ENCODE results near the gene ARHGEF39.

The ARHGEF39 gene

DNA sequence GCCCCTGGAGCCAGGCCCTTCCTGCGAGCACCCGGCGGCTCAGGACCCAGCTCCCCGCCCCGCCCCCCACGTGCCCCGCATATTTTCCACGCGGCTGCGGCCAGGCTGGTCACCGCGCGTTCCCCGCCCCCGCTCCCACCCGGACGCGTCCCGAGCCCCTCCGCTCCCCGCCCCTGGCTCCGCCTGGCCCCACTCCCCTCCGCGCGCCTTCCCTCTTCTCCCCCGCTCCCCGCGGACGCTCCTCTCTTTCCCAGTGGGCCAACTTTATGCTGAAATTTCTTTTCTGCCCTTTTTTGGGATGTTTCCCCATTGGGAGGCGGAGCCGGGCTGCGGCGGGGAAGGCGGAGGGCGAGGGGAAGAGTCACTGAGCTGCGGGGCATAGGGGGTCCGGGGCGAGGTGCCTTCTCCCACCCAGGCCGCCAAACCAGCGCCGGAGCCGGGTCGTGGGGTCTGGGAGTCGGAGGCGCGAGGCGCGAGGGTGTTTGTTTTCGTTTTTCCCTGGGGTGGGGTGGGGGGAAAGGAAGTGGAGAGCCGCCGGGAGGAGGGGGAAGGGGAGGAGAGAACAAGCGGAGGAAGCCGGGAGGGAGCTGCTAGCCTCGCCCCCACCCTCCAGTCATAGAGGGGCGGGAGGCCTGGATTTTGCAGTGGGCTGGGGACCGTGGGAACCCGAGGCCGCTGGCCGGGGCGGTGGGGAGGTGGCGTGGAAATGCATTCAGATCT is 25.8 kb upstream of the ARHGEF39 start:
- no peak for FAIRE-seq

DNA sequence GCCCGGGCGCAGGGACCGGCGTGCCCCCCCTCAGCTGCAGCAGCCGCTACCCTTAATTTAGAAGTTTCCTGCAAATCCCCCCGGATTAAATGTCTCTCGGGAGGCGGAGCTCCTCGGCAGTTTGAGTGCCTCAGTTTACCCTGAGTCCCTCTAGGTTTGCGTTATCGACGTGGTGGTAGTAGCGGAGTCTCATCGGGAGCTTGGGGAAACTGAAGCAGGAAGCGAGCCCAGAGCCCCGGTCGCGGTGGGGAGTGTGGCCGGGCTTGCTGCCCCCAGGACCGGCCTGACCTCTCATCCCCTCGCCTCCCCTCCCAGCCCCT is 25.3 kb upstream of the ARHGEF39 start:
- no peak for FAIRE-seq

DNA sequence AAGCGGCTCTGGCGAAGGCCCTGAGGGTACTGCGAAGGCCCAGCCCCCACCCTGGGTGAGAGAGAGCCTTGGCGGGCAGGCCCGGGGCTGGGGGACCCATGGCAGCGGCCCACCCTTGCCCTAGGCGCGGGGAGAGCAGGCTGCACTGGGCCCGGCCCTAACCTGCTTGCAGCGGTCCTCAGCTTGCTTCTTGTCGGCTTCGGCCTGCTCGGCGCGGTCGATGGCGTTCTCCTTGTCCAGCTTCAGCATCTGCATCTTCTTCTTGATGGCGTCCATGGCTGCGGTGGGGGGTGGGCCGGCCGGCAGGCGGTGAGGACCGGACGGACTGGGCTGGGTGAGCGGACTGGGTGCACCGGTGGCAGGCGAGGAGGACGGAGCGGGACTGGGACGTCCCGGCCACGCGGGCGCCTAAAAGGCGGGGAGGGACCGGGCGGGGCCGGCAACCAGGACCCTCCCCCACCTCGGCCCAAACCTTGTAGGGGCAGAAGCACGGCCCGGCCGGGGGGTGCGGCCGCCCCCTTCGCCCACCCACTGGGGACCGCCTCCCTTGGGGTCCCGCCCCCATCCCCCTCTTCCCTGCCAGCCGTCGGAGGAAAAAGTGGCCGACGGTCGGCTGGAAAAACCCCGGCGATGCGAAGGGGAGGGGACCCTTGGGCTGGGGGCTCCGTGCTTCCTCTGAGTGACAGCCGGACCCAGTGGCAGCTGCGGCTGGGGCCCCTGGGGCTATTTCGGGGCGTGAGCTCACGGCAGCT is 24.7 kb upstream of the ARHGEF39 start, which contains the start of gene TPM2:
TSS of gene TPM2 (minus strand) at position 384 of the 752 bp plus-strand sequence. CDS start at position 276, 108 bp downstream.
- FAIRE-seq, result no peak

DNA sequence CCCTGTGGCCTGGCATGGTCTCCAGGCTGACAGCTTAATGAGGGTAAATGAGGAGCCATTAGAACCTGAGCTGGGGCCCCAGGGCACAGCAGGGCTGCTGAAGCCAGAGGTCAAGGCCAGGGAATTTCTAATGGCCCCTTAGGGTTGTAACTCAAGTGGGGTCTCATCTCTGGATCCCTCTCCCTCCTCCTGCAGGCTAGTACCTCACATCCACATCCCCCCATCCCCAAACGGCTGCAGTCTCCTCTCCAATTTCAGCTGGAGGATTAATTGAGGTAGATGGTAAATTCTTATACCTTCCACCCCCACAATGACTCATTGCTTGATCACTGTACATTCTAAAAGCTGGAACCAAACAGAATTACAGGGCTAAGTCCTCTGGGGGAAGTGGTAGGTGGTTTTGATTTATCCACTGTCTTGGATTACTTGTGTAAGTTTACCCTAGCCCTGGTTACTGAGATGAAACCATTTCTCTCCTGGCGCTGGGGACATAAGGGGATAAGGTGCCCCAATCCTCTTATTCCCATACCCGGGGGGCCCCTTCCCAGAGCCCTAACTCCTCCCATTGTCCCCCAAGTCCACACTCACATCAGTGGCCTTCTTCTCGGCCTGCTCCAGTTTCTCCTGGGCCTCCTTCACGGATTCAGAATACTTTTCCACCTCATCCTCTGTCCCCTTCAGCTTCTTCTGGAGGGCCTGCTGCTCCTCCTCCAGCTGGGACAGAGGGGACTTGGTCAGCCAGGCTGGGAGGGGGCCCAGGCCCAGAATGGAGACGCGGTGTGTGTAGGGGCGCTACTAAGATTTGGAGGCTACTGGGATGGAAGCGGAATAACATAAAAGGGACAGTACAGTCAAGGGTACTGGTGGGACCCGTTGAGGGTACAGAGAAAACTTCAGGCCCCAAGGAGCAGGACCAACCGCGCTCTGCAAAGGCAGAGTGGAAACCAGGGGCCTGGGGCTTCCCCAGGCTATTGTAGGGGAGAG is 23.9 kb upstream of the ARHGEF39 start:
- FAIRE-seq, result no peak

DNA sequence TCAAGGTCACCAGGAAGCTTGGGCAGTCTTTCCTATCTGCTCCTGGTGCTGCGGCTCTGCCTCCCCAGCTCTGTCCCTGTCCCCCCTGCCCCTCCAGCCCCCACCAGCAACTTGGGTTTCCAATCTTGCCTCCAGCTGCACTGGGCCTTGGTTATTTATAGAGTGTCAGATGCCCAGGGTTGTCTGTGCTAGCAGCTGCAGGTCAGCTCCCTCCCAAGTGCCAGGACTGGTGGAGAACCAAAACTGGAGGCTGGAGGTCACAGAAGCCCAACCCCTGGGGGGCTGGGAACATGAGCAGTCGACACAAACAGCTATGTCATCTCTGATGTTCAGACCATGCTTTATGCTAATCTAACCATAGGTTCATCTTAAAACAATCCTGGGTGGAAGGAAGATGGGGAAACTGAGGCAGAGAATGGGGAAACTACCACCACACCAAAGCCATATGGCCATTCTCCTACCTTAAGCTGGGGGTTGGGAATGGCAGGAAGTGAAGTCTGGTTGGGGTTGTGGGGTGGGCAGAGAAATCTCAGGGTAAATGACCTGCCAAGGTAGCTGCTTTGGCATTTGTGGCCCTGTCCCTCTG is 23.1 kb upstream of the ARHGEF39 start:
- no peak for FAIRE-seq

DNA sequence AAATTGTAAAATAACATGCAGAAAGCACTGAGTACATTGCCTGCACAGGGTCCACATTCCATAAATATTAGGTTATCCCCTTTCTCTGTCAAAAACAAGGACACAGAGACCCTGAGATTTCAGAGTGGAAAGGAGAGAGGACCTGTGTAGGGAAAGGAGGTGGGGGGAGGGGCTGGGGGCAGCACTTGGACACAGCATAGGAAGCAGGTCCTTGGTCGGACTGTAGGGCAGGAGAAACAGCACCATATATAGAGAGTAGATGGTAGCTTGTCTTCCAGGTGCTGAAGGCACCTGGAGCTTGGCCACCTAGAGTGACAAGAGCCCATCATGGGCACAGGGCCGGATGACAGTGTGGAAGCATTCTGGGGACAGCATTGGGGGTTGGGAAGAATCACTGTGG is 22.3 kb upstream of the ARHGEF39 start:
- FAIRE-seq, result no peak

DNA sequence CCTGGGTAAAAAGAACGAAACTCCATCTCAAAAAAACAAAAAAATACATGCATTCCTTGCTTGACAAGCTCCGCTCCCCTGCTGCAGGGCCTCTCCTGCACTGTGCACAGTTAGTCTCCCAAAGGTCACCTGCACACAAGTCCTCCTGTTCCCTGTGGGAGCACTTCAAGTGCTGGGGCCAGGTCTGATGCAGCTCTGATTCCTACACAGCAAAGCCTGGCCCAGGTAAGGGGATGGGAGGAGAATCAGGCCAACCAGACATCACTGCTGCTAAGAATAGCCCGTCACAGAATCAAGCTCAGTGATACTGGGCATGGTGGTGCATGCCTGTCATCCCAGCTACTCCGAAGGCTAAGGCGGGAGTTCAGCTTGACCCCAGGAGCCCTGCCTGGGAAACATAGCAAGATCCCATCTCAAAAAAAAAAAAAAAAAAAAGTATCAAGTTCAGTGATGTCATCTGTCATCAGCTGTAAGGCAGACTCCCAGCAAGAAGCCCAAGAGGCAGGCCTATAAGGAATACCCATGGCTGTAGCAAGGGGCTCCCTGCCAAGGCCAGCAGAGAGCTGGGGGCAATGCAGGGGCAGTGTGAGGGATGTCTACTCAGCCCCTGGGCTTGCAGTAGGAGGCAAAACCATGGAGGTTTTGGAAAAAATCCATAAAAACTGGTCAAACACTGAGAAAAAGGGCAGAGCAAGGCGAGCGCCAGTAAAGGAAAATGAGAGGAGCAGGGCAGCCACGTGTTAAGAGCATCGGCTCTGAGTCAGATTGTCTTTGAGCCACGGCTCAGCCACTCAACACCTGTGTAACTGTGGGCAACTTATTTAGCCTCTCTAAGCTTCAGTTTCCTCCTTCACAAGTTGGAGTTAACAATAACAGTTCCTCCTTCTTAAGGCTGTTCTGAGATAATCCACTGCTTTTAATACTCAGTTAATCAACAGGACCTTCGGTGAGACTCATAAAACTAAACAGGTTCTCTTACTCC is 21.5 kb upstream of the ARHGEF39 start:
- FAIRE-seq, result no peak

DNA sequence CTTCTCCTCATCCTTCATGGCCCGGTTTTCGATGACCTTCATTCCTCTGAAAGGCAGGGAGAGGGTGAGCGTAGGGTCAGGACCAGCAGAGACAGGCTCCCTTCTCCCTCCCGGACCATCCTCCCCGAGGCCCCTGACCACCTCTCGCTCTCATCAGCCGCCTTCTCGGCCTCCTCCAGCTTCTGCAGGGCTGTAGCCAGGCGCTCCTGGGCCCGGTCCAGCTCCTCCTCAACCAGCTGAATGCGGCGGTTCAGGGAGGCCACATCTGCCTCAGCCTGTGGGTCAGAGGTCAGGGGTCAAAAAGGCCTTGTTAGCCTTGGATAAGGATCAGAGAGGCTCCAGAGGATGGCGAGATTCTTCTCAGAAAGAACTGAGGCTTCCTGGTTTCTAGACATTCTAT is 20.5 kb upstream of the ARHGEF39 start:
- FAIRE-seq, result no peak

DNA sequence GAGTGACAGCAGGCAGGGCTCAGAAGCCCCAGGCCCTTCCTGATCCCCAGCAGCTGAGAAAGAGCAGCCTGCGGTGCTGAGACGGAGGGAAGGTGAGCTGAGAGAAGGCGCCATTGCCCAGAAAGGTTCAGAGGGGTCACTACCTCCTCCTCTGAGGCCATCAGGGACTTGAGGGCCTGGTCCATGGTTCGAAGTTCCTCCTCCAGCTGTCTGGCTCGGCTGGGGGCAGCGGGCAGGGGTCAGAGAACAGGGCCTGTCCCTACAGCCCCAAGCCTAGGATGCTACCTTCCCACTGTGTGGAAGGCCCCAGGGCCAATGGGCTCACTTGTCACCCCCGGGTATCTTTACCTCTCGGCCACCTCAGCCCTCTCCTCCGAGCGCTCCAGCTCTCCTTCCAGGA is 19.9 kb upstream of the ARHGEF39 start:
- no peak for FAIRE-seq

DNA sequence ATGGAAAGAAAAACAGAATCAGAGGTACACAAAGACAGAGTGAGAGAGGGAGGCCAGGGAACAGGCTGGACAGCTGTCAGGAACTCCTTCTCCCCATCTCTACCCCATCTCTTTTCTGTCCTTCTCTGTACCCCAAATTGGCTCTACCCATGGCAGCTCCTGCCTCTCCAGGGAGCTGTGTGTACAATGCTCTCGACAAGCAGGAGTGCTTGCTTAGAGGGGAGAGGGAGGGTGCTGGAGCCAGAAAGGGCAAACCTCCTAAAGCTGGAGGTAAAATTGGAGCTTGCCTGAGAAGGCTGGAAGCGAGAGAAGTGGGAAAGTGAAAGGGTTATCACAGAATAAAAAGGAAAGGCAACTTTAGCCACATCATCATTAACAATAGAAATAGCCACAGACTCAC is 18.3 kb upstream of the ARHGEF39 start:
- FAIRE-seq, result no peak

DNA sequence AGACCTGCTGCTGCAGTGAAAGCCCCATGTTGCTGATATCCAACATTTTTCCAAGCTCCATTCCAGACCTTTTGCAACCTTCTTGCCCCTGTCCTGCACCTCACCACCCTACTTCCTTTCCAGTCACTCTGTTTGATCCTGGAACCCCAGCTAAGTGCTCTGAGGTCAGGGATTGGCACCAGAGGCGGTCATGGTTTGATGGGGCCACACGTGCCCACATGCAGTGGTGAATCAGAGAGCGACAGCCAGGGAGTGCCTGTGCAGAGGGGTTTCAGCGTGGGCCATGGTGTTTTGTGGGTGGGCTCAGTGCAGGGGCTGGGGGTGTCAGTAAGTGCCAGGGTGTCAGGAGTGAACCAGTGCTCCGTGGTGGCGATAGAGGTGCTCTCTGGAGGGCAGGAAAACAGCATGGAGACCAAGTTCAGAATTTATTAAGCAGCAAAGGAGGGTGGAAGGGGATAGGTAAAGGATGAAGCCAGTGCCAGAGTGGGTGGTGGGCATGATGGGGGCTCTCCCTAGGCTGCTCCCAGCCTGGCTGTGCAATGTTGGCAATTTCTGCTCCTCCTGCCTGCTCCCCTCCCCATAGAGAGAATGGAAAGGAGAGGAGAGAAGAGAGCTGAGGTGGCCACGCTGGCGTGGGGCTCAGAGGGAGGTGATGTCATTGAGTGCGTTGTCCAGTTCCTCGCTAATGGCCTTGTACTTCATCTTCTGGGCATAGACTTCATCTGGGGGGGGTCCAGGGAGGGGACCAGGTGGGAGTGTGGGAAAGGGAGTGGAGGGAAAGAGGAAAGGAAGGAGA is 17.7 kb upstream of the ARHGEF39 start:
- no peak for FAIRE-seq

DNA sequence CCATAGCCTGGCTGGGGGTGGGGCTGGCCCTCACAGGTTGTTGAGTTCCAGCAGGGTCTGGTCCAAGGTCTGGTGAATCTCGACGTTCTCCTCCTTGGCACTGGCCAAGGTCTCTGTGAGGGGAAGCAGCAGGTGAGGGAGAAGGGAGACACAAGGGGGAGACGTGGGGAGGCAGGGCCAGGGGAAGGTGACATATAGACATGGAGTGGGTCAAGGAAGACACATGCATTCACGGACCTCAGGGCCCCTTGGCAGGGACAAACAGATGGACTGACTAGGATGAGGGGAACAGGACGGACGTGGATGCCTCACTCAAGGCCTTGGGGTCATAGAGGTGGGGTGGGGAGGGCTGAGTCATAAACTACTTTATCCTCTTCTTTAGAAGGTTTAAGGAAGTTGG is 17.1 kb upstream of the ARHGEF39 start:
- no peak for FAIRE-seq

DNA sequence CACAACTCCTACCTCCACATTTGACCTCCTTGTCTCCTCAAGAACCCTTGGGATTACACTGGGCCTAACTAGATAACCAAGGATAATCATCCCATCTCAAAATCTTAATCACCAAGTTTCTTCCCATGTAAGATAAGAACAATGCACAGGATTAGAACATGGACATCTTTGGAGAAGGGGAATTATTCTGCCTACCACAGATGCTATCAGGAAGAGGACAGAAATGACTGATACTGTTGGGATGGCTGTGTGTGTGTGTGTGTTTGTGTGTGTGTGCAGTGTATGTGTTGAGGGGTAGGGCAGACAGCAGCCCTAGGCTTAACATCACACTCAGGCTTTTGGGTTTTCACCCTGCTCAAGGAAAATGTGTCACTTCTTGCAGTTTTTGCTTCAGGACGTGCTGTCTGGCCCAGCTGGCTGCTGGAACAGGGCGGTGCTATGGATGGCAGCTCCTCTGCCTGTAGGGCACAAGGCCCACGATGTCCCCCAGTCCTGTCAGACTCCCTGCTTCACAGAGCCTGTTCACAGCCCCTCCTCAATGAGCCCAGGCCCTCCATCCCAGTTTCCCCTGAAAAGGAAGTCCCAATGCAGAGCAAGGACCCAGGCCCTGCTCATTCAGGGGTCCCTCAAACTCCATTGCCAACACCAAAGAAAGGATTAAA is 16.5 kb upstream of the ARHGEF39 start:
- no peak for FAIRE-seq

DNA sequence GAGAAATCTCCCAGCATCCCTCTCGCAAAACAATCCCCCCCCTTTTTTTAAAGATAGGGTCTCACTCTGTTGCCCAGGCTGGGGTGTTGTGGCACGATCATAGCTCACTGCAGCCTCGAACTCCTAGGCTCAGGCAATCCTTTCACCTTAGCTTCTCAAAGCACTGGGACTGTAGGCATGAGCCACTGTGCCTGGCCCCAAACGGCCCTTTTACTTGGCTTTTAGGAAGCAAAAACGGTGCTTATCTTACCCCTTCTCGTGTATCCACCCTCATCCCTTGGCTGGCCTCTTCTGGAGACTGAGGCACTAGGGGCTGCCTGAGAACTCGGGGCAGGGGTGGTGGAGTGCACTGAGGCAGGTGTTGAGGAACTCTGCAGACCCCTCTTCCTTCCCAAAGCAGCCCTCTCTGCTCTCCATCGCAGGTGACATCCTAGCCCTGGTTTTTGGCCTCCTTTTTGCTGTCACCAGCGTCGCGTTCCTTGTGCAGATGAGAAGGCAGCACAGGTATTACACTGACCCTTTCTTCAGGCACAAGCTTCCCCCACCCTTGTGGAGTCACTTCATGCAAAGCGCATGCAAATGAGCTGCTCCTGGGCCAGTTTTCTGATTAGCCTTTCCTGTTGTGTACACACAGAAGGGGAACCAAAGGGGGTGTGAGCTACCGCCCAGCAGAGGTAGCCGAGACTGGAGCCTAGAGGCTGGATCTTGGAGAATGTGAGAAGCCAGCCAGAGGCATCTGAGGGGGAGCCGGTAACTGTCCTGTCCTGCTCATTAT is 15.5 kb upstream of the ARHGEF39 start:
- no peak for FAIRE-seq

DNA sequence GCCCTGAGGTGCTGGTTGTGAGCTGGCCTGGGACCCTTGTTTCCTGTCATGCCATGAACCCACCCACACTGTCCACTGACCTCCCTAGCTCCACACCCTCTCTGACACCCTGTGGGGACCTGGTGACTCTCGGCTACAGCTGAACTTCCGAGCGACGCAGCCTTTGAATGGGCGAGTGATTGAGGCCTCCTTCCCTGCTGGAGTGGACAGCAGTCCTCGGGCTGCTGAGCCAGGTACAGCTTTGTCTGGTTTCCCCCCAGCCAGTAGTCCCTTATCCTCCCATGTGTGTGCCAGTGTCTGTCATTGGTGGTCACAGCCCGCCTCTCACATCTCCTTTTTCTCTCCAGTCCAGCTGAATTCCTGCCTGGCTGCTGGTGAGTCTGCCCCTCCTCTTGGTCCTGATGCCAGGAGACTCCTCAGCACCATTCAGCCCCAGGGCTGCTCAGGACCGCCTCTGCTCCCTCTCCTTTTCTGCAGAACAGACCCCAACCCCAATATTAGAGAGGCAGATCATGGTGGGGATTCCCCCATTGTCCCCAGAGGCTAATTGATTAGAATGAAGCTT is 14.9 kb upstream of the ARHGEF39 start:
- FAIRE-seq, result no peak

DNA sequence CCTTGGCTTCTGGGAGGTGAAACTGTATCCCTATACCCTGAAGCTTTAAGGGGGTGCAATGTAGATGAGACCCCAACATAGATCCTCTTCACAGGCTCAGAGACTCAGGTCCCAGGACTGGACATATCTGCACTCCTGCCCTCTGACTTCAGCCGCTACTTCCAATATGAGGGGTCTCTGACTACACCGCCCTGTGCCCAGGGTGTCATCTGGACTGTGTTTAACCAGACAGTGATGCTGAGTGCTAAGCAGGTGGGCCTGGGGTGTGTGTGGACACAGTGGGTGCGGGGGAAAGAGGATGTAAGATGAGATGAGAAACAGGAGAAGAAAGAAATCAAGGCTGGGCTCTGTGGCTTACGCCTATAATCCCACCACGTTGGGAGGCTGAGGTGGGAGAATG is 14.1 kb upstream of the ARHGEF39 start:
- no peak for FAIRE-seq

DNA sequence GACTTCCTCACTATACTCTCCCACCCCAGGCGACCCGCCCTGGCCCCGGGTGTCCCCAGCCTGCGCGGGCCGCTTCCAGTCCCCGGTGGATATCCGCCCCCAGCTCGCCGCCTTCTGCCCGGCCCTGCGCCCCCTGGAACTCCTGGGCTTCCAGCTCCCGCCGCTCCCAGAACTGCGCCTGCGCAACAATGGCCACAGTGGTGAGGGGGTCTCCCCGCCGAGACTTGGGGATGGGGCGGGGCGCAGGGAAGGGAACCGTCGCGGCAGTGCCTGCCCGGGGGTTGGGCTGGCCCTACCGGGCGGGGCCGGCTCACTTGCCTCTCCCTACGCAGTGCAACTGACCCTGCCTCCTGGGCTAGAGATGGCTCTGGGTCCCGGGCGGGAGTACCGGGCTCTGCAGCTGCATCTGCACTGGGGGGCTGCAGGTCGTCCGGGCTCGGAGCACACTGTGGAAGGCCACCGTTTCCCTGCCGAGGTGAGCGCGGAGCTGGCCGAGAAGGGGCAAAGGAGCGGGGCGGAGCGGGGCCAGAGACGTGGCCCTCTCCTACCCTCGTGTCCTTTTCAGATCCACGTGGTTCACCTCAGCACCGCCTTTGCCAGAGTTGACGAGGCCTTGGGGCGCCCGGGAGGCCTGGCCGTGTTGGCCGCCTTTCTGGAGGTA is 10.9 kb upstream of the ARHGEF39 start:
- FAIRE-seq, result no peak

DNA sequence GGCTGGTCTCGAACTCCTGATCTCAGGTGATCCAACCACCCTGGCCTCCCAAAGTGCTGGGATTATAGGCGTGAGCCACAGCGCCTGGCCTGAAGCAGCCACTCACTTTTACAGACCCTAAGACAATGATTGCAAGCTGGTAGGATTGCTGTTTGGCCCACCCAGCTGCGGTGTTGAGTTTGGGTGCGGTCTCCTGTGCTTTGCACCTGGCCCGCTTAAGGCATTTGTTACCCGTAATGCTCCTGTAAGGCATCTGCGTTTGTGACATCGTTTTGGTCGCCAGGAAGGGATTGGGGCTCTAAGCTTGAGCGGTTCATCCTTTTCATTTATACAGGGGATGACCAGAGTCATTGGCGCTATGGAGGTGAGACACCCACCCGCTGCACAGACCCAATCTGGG is 10.2 kb upstream of the ARHGEF39 start:
- no peak for FAIRE-seq

DNA sequence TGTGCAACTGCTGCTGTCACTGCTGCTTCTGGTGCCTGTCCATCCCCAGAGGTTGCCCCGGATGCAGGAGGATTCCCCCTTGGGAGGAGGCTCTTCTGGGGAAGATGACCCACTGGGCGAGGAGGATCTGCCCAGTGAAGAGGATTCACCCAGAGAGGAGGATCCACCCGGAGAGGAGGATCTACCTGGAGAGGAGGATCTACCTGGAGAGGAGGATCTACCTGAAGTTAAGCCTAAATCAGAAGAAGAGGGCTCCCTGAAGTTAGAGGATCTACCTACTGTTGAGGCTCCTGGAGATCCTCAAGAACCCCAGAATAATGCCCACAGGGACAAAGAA is 9.0 kb upstream of the ARHGEF39 start:
- FAIRE-seq, result no peak

Measured in endometrium (tissue), 2 donors.